Progenitor cell of endocrine pancreas (in vitro differentiated cells): ENCODE measurements around the gene CCDC61. TPM values are rescaled to one million over a fixed set of nuclear protein-coding genes. Genes with fewer than 3 reads are reported as not detected.

ENCODE experiments used
- DNase-seq: peaks from one replicate; pipeline ENCODE4 v3.0.0; 2021; ENCODE audit warnings: low spot score; ENCODE audit not compliant: unreplicated experiment
- H3K27ac Mint-ChIP-seq: 2 replicates; pipeline ENCODE4 v1.8.0; 2021; ENCODE audit warnings: mild to moderate bottlenecking, moderate library complexity, mixed read lengths
- H3K27me3 Mint-ChIP-seq: 2 replicates; pipeline ENCODE4 v1.8.0; 2021; ENCODE audit warnings: mixed read lengths
- H3K36me3 Mint-ChIP-seq: 2 replicates; pipeline ENCODE4 v1.8.0; 2022; ENCODE audit warnings: mixed read lengths; ENCODE audit not compliant: insufficient read depth
- H3K4me1 Mint-ChIP-seq: 2 replicates; pipeline ENCODE4 v1.8.0; 2021; ENCODE audit warnings: low read depth, mixed read lengths
- H3K4me3 Mint-ChIP-seq: 2 replicates; pipeline ENCODE4 v1.8.0; 2021; ENCODE audit warnings: low read depth, mild to moderate bottlenecking, moderate library complexity, mixed read lengths
- H3K9me3 Mint-ChIP-seq: 2 replicates; pipeline ENCODE4 v1.8.0; 2021; ENCODE audit warnings: low read depth, mixed read lengths
- total RNA-seq: library from RNA; stranded (reverse); gene quantifications from 2 replicates; pipeline ENCODE4 v1.2.1, GENCODE V29; 2021
- TF ChIP-seq, protein P1 (sequence below): fragments of 200-600 bp; sonication (generic); IDR thresholded peaks from one replicate; pipeline ENCODE4 v1.5.0; 2021; ENCODE audit warnings: antibody characterized with exemption, mild to moderate bottlenecking; ENCODE audit not compliant: unreplicated experiment

The CCDC61 gene
- total RNA-seq, 1 donor from 2014 or later, result 22.2 TPM

DNA sequence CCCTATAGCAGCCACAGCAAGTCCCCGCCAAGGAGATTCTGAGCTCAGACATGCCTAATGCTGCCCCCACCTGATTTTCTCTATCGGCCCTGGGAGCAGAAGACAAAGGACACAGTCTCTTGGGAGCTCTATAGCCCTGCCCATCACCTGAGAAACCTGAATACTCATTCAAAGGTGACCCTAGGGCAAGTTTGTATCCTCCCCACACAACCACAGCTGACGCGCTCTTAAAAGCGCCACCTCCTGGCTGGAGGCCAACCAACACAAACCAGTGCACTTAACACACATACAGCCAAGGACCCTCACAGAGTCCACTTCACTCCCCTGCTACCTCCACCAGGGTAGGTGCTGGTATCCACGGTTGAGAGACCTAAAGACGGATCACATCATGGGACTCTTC lies 54.3 kb downstream of the CCDC61 start:
- H3K4me1 Mint-ChIP-seq, result peaks cover 4% of the 10 kb centered on the region
- no peak overlapping the region for H3K27ac Mint-ChIP-seq
- peaks cover 47% of the 10 kb centered on the region for H3K27me3 Mint-ChIP-seq
- peaks cover 39% of the 10 kb centered on the region for H3K9me3 Mint-ChIP-seq
- H3K4me3 Mint-ChIP-seq, result no peak overlapping the region
- H3K36me3 Mint-ChIP-seq, result peaks cover 2% of the 10 kb centered on the region
- TF ChIP-seq, protein P1, sequence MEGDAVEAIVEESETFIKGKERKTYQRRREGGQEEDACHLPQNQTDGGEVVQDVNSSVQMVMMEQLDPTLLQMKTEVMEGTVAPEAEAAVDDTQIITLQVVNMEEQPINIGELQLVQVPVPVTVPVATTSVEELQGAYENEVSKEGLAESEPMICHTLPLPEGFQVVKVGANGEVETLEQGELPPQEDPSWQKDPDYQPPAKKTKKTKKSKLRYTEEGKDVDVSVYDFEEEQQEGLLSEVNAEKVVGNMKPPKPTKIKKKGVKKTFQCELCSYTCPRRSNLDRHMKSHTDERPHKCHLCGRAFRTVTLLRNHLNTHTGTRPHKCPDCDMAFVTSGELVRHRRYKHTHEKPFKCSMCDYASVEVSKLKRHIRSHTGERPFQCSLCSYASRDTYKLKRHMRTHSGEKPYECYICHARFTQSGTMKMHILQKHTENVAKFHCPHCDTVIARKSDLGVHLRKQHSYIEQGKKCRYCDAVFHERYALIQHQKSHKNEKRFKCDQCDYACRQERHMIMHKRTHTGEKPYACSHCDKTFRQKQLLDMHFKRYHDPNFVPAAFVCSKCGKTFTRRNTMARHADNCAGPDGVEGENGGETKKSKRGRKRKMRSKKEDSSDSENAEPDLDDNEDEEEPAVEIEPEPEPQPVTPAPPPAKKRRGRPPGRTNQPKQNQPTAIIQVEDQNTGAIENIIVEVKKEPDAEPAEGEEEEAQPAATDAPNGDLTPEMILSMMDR, result no peak
- DNase-seq, result no peak

DNA sequence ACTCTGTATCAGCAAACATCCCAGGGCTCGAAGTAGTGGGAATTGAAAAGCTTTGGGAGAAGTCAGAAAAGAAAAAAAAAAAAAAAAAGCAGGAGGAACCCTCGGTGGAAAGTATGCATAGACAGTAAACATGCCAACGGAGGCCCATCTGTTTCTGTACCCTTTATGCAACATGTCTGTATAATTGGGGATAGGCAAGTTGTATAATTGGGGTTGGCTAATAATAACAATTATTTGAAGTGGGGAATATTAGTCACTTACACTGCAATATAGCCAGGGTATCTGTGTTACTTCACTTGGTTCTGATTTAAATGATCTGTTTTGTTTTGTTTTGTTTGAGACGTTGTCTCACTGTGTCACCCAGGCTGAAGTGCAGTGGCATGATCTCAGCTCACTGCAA lies 57.6 kb downstream of the CCDC61 start:
- Mint-ChIP-seq H3K4me3 (no peak overlapping the region), H3K4me1 (peaks cover 4% of the 10 kb centered on the region), H3K27me3 (peaks cover 47% of the 10 kb centered on the region), H3K9me3 (peaks cover 18% of the 10 kb centered on the region), H3K36me3 (peaks cover 2% of the 10 kb centered on the region), H3K27ac (no peak overlapping the region)
- TF ChIP-seq, protein P1, result no peak
- DNase-seq, result no peak

DNA sequence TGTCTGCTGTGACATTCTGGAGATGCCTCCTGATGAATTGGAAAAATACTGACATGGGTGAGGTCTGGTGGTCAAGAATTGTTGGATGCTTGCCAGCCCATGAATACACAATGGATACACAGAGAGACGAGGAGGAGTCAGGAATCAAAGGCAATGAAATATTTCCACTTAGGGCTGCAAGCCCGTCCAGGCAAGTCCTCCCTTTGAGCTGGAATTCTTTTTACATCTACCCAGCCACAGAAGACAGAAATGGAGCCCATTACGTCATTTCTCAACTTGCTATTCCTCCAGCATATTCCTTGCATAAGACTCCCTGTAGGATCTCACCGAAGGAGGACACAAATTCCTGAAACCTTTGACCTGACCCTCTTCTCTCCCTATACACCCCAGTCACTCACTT lies 61.3 kb downstream of the CCDC61 start:
- TF ChIP-seq, protein P1, result no peak
- peaks cover 28% of the 10 kb centered on the region for H3K27me3 Mint-ChIP-seq

GRCh38 chr19:46058778-46059177 lies 63.5 kb downstream of the CCDC61 start:
- H3K36me3 Mint-ChIP-seq, result no peaks in the 10 kb centered on the region
- no peak for DNase-seq
- H3K9me3 Mint-ChIP-seq, result peaks cover 32% of the 10 kb centered on the region
- TF ChIP-seq, protein P1, result no peak
- no peak overlapping the region for H3K4me3 Mint-ChIP-seq
- H3K27me3 Mint-ChIP-seq, result peaks cover 28% of the 10 kb centered on the region
- H3K27ac Mint-ChIP-seq, result no peak overlapping the region
- H3K4me1 Mint-ChIP-seq, result no peaks in the 10 kb centered on the region

More for the DNA sequence above, 61.3 kb downstream of the CCDC61 start:
- peaks cover 4% of the 10 kb centered on the region for H3K4me1 Mint-ChIP-seq
- H3K36me3 Mint-ChIP-seq, result no peaks in the 10 kb centered on the region
- H3K4me3 Mint-ChIP-seq, result no peak overlapping the region
- H3K9me3 Mint-ChIP-seq, result peaks cover 24% of the 10 kb centered on the region
- H3K27ac Mint-ChIP-seq, result no peak overlapping the region
- no peak for DNase-seq

- Mint-ChIP-seq H3K9me3 (peaks cover 24% of the 10 kb centered on the region), H3K27me3 (peaks cover 22% of the 10 kb centered on the region)
- TF ChIP-seq, protein P1, result no peak
Observed at GRCh38 chr19:46060012-46060411, 64.7 kb downstream of the CCDC61 start.

More at GRCh38 chr19:46060012-46060411, 64.7 kb downstream of the CCDC61 start:
- Mint-ChIP-seq H3K27ac (no peak overlapping the region), H3K36me3 (no peaks in the 10 kb centered on the region), H3K4me1 (no peaks in the 10 kb centered on the region), H3K4me3 (no peak overlapping the region)
- no peak for DNase-seq
